GM18868 (cell line): Measurements from ENCODE around the gene TMEM198.
A peak's percentile ranks its signal among the peaks of the same experiment; 100 is the strongest.

Experiments
- ATAC-seq: cut with Tn5 transposase; IDR thresholded peaks from one replicate; pipeline ENCODE4 v1.9.1; 2021; ENCODE audit warnings: mild to moderate bottlenecking, moderate library complexity; ENCODE audit not compliant: unreplicated experiment

TMEM198 gene

GRCh38 chr2:219508971-219509779 lies 34.7 kb upstream of the TMEM198 start:
- ATAC-seq: peak; percentile 17

- peak; percentile 82 for ATAC-seq
These were observed 33.9 kb upstream of the TMEM198 start for GRCh38 chr2:219509780-219510511.

GRCh38 chr2:219510512-219511135 lies 33.2 kb upstream of the TMEM198 start:
- no peak for ATAC-seq

- no peak for ATAC-seq
These were observed 32.1 kb upstream of the TMEM198 start for GRCh38 chr2:219511547-219512325.

- no peak for ATAC-seq
These were observed 31.2 kb upstream of the TMEM198 start for GRCh38 chr2:219512524-219513216.

- ATAC-seq: no peak
These were observed 30.0 kb upstream of the TMEM198 start for GRCh38 chr2:219513787-219514186.

- ATAC-seq: no peak
These were observed 29.5 kb upstream of the TMEM198 start, which contains the start of gene ASIC4 for GRCh38 chr2:219514196-219514761. Gene ASIC4, plus strand, starts transcription at chr2:219514482. Its CDS starts 243 bp downstream, at chr2:219514725.

GRCh38 chr2:219514836-219515235 lies 29.0 kb upstream of the TMEM198 start:
- no peak for ATAC-seq

- ATAC-seq: no peak
These were observed 27.8 kb upstream of the TMEM198 start for GRCh38 chr2:219515874-219516629.

- ATAC-seq: no peak
These were observed 26.9 kb upstream of the TMEM198 start for GRCh38 chr2:219516888-219517287.

GRCh38 chr2:219517954-219518778 lies 25.7 kb upstream of the TMEM198 start:
- ATAC-seq: no peak

- no peak for ATAC-seq
These were observed 24.3 kb upstream of the TMEM198 start for GRCh38 chr2:219519526-219519916.

- no peak for ATAC-seq
These were observed 23.7 kb upstream of the TMEM198 start for GRCh38 chr2:219520079-219520478.

- no peak for ATAC-seq
These were observed 22.6 kb upstream of the TMEM198 start for GRCh38 chr2:219521066-219521880.

GRCh38 chr2:219522111-219523030 lies 21.5 kb upstream of the TMEM198 start:
- ATAC-seq: no peak

GRCh38 chr2:219523031-219523671 lies 20.7 kb upstream of the TMEM198 start:
- ATAC-seq: no peak
